ENCODE measurements around the gene CXCL16. TPM values are rescaled to one million over a fixed set of nuclear protein-coding genes. Genes with fewer than 3 reads are reported as not detected.

CXCL16 gene
- total and polyA plus RNA-seq, 3 donors from 2014 or later: 53.0 to 201 (median 172) TPM

- Histone ChIP-seq H3K27ac (no peak overlapping the region), H3K27me3 (no peaks in the 10 kb centered on the region), H3K9me3 (no peaks in the 10 kb centered on the region), H3K4me3 (peak overlapping the region in 1 of 2 donors; percentile 43), H3K36me3 (ENCODE audit: low read depth, missing control alignments) (no peaks in the 10 kb centered on the region), H3K4me1 (no peaks in the 10 kb centered on the region)
- 20 to 23% methylated on average over 32 to 48 of the region's 51 CpGs for WGBS, 2 donors
- DNase-seq: no peak
- TF ChIP-seq POLR2A (IDR thresholded peaks at IDR 0.05): no peak
- no peak for TF ChIP-seq CTCF (IDR thresholded peaks at IDR 0.05)
- intact Hi-C loops (cut with DNase I; ENCODE audit: low total_unique reads): no loop called here
These were observed 5.6 kb upstream of the CXCL16 start for GRCh38 chr17:4744999-4745969.

DNA sequence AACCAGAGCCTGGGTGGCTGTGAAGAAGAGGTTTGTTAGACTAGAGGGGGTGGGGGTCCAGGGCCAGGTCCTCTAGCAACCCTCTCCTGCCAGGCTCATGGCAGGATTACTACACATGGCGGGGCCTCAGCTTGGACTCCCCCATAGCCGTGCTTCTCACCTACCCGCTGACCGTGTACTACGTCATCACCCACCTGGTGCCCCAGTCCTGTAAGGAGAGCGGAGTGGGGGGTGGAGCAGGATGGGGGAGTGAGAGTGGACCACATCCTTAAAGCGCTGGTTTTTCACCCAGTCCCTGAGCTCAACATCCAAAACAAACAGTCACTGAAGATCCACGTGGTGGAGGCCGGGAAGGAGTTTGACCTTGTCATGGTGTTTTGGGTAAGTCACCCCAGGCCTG lies 4.2 kb upstream of the CXCL16 start:
- Histone ChIP-seq H3K4me1 (no peaks in the 10 kb centered on the region), H3K9me3 (no peaks in the 10 kb centered on the region)
- WGBS, 2 donors: 81 to 89% methylated on average over 8 to 9 of the region's 9 CpGs

GRCh38 chr17:4743216-4743615 lies 3.5 kb upstream of the CXCL16 start:
- H3K4me1 ChIP-seq: no peaks in the 10 kb centered on the region
- H3K27me3 ChIP-seq: no peaks in the 10 kb centered on the region
- intact Hi-C loops (cut with DNase I; ENCODE audit: low total_unique reads): no loop called here
- no peak overlapping the region for H3K4me3 ChIP-seq
- H3K36me3 ChIP-seq (ENCODE audit: low read depth, missing control alignments): no peaks in the 10 kb centered on the region
- WGBS, 2 donors: 92 to 93% methylated on average over 8 of the region's 8 CpGs
- no peaks in the 10 kb centered on the region for H3K9me3 ChIP-seq
- no peak for DNase-seq
- no peak overlapping the region for H3K27ac ChIP-seq
- no peak for TF ChIP-seq CTCF (IDR thresholded peaks at IDR 0.05)
- no peak for TF ChIP-seq POLR2A (IDR thresholded peaks at IDR 0.05)

More for the DNA sequence above, 4.2 kb upstream of the CXCL16 start:
- no peak for DNase-seq
- no peak overlapping the region for H3K4me3 ChIP-seq
- intact Hi-C loops (cut with DNase I; ENCODE audit: low total_unique reads): no loop called here
- H3K27me3 ChIP-seq: no peaks in the 10 kb centered on the region
- TF ChIP-seq POLR2A (IDR thresholded peaks at IDR 0.05): no peak
- TF ChIP-seq CTCF (IDR thresholded peaks at IDR 0.05): no peak
- no peaks in the 10 kb centered on the region for H3K36me3 ChIP-seq (ENCODE audit: low read depth, missing control alignments)
- H3K27ac ChIP-seq: no peak overlapping the region

- 60 to 68% methylated on average over 9 to 10 of the region's 10 CpGs for WGBS, 2 donors
- intact Hi-C loops (cut with DNase I; ENCODE audit: low total_unique reads): no loop called here
- DNase-seq: no peak
- Histone ChIP-seq H3K9me3 (no peaks in the 10 kb centered on the region), H3K27me3 (no peaks in the 10 kb centered on the region), H3K4me1 (no peaks in the 10 kb centered on the region), H3K27ac (no peak overlapping the region), H3K4me3 (no peak overlapping the region), H3K36me3 (ENCODE audit: low read depth, missing control alignments) (no peaks in the 10 kb centered on the region)
- TF ChIP-seq POLR2A (IDR thresholded peaks at IDR 0.05) (no peak), CTCF (IDR thresholded peaks at IDR 0.05) (no peak)
These were observed 2.9 kb upstream of the CXCL16 start for GRCh38 chr17:4742629-4743028.
